H1 (cell line): ENCODE data around the gene RASGRP3. TPM values are rescaled to one million over a fixed set of nuclear protein-coding genes. Genes with fewer than 3 reads are reported as not detected.

ENCODE experiments used
- CTCF ChIA-PET: fragments of 300-600 bp; sonication (Branson Sonifier 250); formaldehyde crosslinking; loops from one replicate; lab custom pipeline; 2021; ENCODE audit not compliant: partially characterized antibody; lab: Charles Lee
- POLR2A ChIA-PET: fragments of 300-600 bp; sonication (Branson Sonifier 250); formaldehyde crosslinking; loops from one replicate; lab custom pipeline; 2021; ENCODE audit warnings: inconsistent platforms; ENCODE audit not compliant: partially characterized antibody; lab: Charles Lee
- DNase-seq, 2 experiments: peaks; one replicate each; pipeline versions ENCODE4 v3.0.0 to v3.0.0-alpha.2; 2010 to 2022; ENCODE audit warnings: low spot score in 2 of 2, low read depth in 1 of 2, mixed read lengths in 1 of 2
- FAIRE-seq: peaks from 2 replicates; lab custom pipeline; 2011; peaks lifted over from hg19 to GRCh38; lab: Jason Lieb, UNC
- H2AFZ ChIP-seq: 2 replicates; pipeline ENCODE4 v1.8.1; 2012; ENCODE audit warnings: low read length, inconsistent platforms
- H2AK5ac ChIP-seq: 2 replicates; pipeline ENCODE4 v1.6.1; 2013; ENCODE audit warnings: low read depth, low read length
- H2BK120ac ChIP-seq: replicated peaks from 2 replicates; pipeline ENCODE3; 2013; ENCODE audit warnings: low read depth, low read length, inconsistent platforms
- H2BK12ac ChIP-seq: 2 replicates; pipeline ENCODE4 v1.6.1; 2013; ENCODE audit warnings: low read depth, low read length
- H2BK15ac ChIP-seq: 2 replicates; pipeline ENCODE4 v1.6.1; 2013; ENCODE audit warnings: low read length
- H2BK20ac ChIP-seq: 2 replicates; pipeline ENCODE4 v1.6.1; 2013; ENCODE audit warnings: low read length
- H2BK5ac ChIP-seq: 2 replicates; pipeline ENCODE4 v1.6.1; 2013; ENCODE audit warnings: low read depth, low read length
- H3K14ac ChIP-seq: 2 replicates; pipeline ENCODE4 v1.6.1; 2013; ENCODE audit warnings: inconsistent platforms; ENCODE audit not compliant: insufficient read length
- H3K18ac ChIP-seq: 2 replicates; pipeline ENCODE4 v1.6.1; 2013; ENCODE audit warnings: low read length; ENCODE audit errors: extremely low read depth
- H3K23ac ChIP-seq: 2 replicates; pipeline ENCODE4 v1.6.1; 2013; ENCODE audit warnings: inconsistent platforms; ENCODE audit not compliant: insufficient read length
- H3K23me2 ChIP-seq: 2 replicates; pipeline ENCODE4 v1.6.1; 2013; ENCODE audit warnings: low read depth, low read length
- H3K27ac ChIP-seq: 2 replicates; pipeline ENCODE4 v1.6.1; 2011; ENCODE audit warnings: low read depth, low read length, inconsistent platforms
- H3K27me3 ChIP-seq, 4 experiments: replicated peaks in 1 of 4; 1 replicate in 1 of 4; 2 replicates in 3 of 4; pipeline versions ENCODE4 v1.6.1 to v1.8.1; 2011 to 2013; ENCODE audit warnings: low read length in 3 of 4, mild to moderate bottlenecking in 3 of 4, inconsistent platforms in 2 of 4, mixed read lengths in 2 of 4, moderate library complexity in 1 of 4; ENCODE audit not compliant: control insufficient read depth in 3 of 4, insufficient read depth in 3 of 4; ENCODE audit errors: extremely low read depth in 1 of 4
- H3K36me3 ChIP-seq, 4 experiments: 2 replicates each; pipeline versions ENCODE4 v1.6.1 to v1.8.1; 2011 to 2013; ENCODE audit warnings: mild to moderate bottlenecking in 4 of 4, low read length in 3 of 4, moderate library complexity in 2 of 4, control low read depth in 1 of 4, inconsistent platforms in 1 of 4; ENCODE audit not compliant: insufficient read depth in 4 of 4, control insufficient read depth in 2 of 4
- H3K4ac ChIP-seq: replicated peaks from 2 replicates; pipeline ENCODE3; 2013; ENCODE audit warnings: low read length, low read depth, mixed read lengths, inconsistent platforms; ENCODE audit not compliant: insufficient read length
- H3K4me1 ChIP-seq, 4 experiments: replicated peaks in 1 of 4; 1 replicate in 1 of 4; 2 replicates in 3 of 4; pipeline versions ENCODE4 v1.6.1 to v1.8.1; 2011 to 2013; ENCODE audit warnings: low read length in 3 of 4, inconsistent platforms in 2 of 4, mixed read lengths in 1 of 4; ENCODE audit not compliant: insufficient read depth in 4 of 4, control insufficient read depth in 3 of 4
- H3K4me2 ChIP-seq, 2 experiments: 2 replicates each; pipeline versions ENCODE4 v1.6.1 to v1.8.1; 2011 to 2013; ENCODE audit warnings: low read depth in 2 of 2, low read length in 2 of 2, control low read depth in 1 of 2, inconsistent platforms in 1 of 2, mild to moderate bottlenecking in 1 of 2; ENCODE audit not compliant: insufficient read depth in 1 of 2
- H3K4me3 ChIP-seq, 4 experiments: fragments of 200-600, 300-600 bp in 1 of 4; sonication (generic), shearing (Covaris generic), sonication (Bioruptor Twin) in 1 of 4; 2 replicates each; pipeline versions ENCODE4 v1.5.1 to v1.8.1; 2011 to 2016; ENCODE audit warnings: low read length in 4 of 4, low read depth in 3 of 4, control low read depth in 2 of 4, inconsistent platforms in 2 of 4, mild to moderate bottlenecking in 2 of 4, mixed read lengths in 1 of 4, moderate library complexity in 1 of 4; ENCODE audit not compliant: insufficient read depth in 2 of 4; ENCODE audit errors: extremely low read depth in 1 of 4
- H3K56ac ChIP-seq: replicated peaks from 2 replicates; pipeline ENCODE3; 2013; ENCODE audit warnings: low read depth, mild to moderate bottlenecking, mixed read lengths, low read length, inconsistent platforms; ENCODE audit not compliant: insufficient read length
- H3K79me1 ChIP-seq: 2 replicates; pipeline ENCODE4 v1.6.1; 2013; ENCODE audit warnings: low read depth, low read length, control low read depth
- H3K79me2 ChIP-seq, 2 experiments: 2 replicates each; pipeline versions ENCODE4 v1.6.1 to v1.8.1; 2012 to 2013; ENCODE audit warnings: low read length in 2 of 2, mild to moderate bottlenecking in 2 of 2, inconsistent platforms in 1 of 2; ENCODE audit not compliant: insufficient read depth in 2 of 2, control insufficient read depth in 1 of 2
- H3K9ac ChIP-seq, 4 experiments: replicated peaks in 1 of 4; 1 replicate in 1 of 4; 2 replicates in 3 of 4; pipeline versions ENCODE4 v1.6.1 to v1.8.1; 2011 to 2013; ENCODE audit warnings: low read depth in 3 of 4, low read length in 3 of 4, control low read depth in 2 of 4, mild to moderate bottlenecking in 2 of 4, moderate library complexity in 2 of 4, inconsistent platforms in 1 of 4; ENCODE audit errors: extremely low read depth in 1 of 4
- H3K9me3 ChIP-seq, 2 experiments: 2 replicates each; pipeline versions ENCODE4 v1.6.1 to v1.8.1; 2012 to 2013; ENCODE audit warnings: mild to moderate bottlenecking in 2 of 2, moderate library complexity in 2 of 2, control low read depth in 1 of 2, inconsistent platforms in 1 of 2, low read depth in 1 of 2, low read length in 1 of 2, mixed read lengths in 1 of 2; ENCODE audit not compliant: insufficient read depth in 2 of 2
- H4K20me1 ChIP-seq, 2 experiments: replicated peaks in 1 of 2; 2 replicates each; pipeline versions ENCODE3 to v1.8.1; 2011 to 2013; ENCODE audit warnings: inconsistent platforms in 2 of 2, low read length in 2 of 2, mild to moderate bottlenecking in 1 of 2; ENCODE audit not compliant: insufficient read depth in 2 of 2, control insufficient read depth in 1 of 2
- H4K5ac ChIP-seq: 2 replicates; pipeline ENCODE4 v1.6.1; 2013; ENCODE audit warnings: low read length, low read depth, mixed read lengths, inconsistent platforms; ENCODE audit not compliant: insufficient read length
- H4K8ac ChIP-seq: 2 replicates; pipeline ENCODE4 v1.8.0; 2013; ENCODE audit warnings: mild to moderate bottlenecking, moderate library complexity, low read length, inconsistent platforms; ENCODE audit not compliant: insufficient read depth; ENCODE audit errors: extremely low read depth
- H4K91ac ChIP-seq: replicated peaks from 2 replicates; pipeline ENCODE3; 2013; ENCODE audit warnings: low read length, mixed read lengths, inconsistent platforms; ENCODE audit not compliant: insufficient read length
- CBX8 ChIP-seq: fragments of 300-800, 300-1000 bp; sonication (generic); IDR thresholded peaks from 2 replicates; pipeline ENCODE4 v1.7.1; 2016; ENCODE audit warnings: low read depth, low read length, borderline replicate concordance
- CHD1 ChIP-seq: IDR thresholded peaks from 2 replicates; pipeline ENCODE4 v1.6.1; 2012; ENCODE audit warnings: low read depth, low read length, improper control_type of control experiment
- NANOG ChIP-seq: IDR thresholded peaks from 2 replicates; pipeline ENCODE4 v1.6.1; 2011; ENCODE audit warnings: low read length, low read depth, mild to moderate bottlenecking, inconsistent platforms; ENCODE audit not compliant: insufficient read depth, poor library complexity, severe bottlenecking
- RNF2 ChIP-seq: fragments of 200-900, 300-1000 bp; sonication (generic); IDR thresholded peaks from 2 replicates; pipeline ENCODE4 v1.7.1; 2016; ENCODE audit warnings: borderline replicate concordance, low read depth, mild to moderate bottlenecking, antibody characterized with exemption, low read length; ENCODE audit not compliant: poor library complexity, severe bottlenecking; ENCODE audit errors: missing control alignments
- SAP30 ChIP-seq: fragments of 300-600 bp; sonication (generic); IDR thresholded peaks from 2 replicates; pipeline ENCODE4 v1.7.1; 2012; ENCODE audit warnings: low read length, moderate library complexity, mild to moderate bottlenecking, inconsistent platforms; ENCODE audit not compliant: insufficient read depth, insufficient replicate concordance
- WGBS, 2 experiments: shearing (Covaris generic) in 1 of 2; methylation state at CpG; one replicate each; pipeline versions ENCODE4 v1.1.6 to v1.1.7; 2013 to 2015; ENCODE audit warnings: low lambda C conversion rate in 2 of 2, mixed read lengths in 2 of 2, inconsistent platforms in 1 of 2, low coverage in 1 of 2, missing lambda C conversion rate in 1 of 2; ENCODE audit not compliant: insufficient replicate concordance in 2 of 2, insufficient coverage in 1 of 2, insufficient read length in 1 of 2; ENCODE audit errors: extremely low coverage in 1 of 2, missing lambda C conversion rate in 1 of 2; 5-methylcytosine and 5-hydroxymethylcytosine counted together
- polyA plus RNA-seq, 7 experiments: library from polyadenylated mRNA; depleted of rRNA in 3 of 7; stranded (reverse) in 5 of 7; unstranded in 2 of 7; fragments of >200 nt in 5 of 7; fragments of 200-250 nt in 2 of 7; gene quantifications; 1 replicate in 5 of 7; 2 replicates in 1 of 7; 4 replicates in 1 of 7; pipeline versions ENCODE4 v1.2.1 to v1.2.3, GENCODE V29; 2011 to 2013; ENCODE audit warnings: missing spikeins in 2 of 7, mixed read lengths in 2 of 7
- total RNA-seq: library from RNA; stranded (reverse); fragmentation: NEBNext Ultra II Directional; extraction: Animal tissue kit (Norgen Biotek cat#: 25700); gene quantifications from 2 replicates; pipeline ENCODE4 v1.2.1, GENCODE V29; 2021
- TF ChIP-seq, protein P1 (sequence below): IDR thresholded peaks from 2 replicates; pipeline ENCODE4 v1.6.1; 2012; ENCODE audit warnings: low read length, inconsistent platforms
- TF ChIP-seq, protein P2 (sequence below), 3 experiments: IDR thresholded peaks; 1 replicate in 2 of 3; 2 replicates in 1 of 3; pipeline versions ENCODE4 v1.5.1 to v1.6.1; 2011; ENCODE audit warnings: low read length in 3 of 3, mild to moderate bottlenecking in 3 of 3, inconsistent platforms in 2 of 3, low read depth in 1 of 3, moderate library complexity in 1 of 3; ENCODE audit not compliant: insufficient read depth in 1 of 3; ENCODE audit errors: control extremely low read depth in 1 of 3

Gene RASGRP3
- total and polyA plus RNA-seq, 2 of the 8 experiments (the other 6 are each of a cell fraction or from before 2014, with no cell fraction given): 0.06 TPM; not detected in 1

DNA sequence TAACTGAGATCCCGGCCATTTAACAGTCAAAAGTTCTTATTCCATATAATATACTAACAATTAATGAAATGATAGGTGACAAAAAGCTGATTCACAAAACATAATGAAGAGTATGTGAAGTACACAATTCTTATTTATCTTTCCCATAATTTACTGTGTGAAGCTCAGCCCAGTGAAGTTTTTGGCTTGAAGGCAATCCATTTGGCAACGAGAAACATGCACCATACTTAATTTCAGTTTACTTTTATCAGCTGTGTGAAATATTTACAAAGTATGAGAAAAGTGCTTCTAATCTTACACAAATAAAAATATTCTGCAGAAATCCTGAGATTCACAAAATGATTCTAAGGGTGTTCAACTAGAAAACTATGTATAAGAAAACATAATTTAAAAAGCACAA lies 110.3 kb downstream of the RASGRP3 start:
- Histone ChIP-seq H4K91ac (no peak overlapping the region), H3K27me3 (no peaks in the 10 kb centered on the region), H3K79me2 (peaks cover 0 to 8% of the 10 kb centered on the region in 2 experiments; a peak in 1 of 4 replicates), H3K14ac (no peak overlapping the region), H3K27ac (no peak overlapping the region), H3K23ac (no peak overlapping the region), H3K4me3 (no peak overlapping the region), H3K36me3 (peaks cover 6 to 62% (median 26%) of the 10 kb centered on the region in 4 experiments; a peak in 7 of 8 replicates), H3K56ac (no peak overlapping the region), H3K9ac (no peak overlapping the region), H2BK5ac (no peak overlapping the region), H2BK20ac (no peak overlapping the region), H2AK5ac (no peak overlapping the region), H3K9me3 (no peaks in the 10 kb centered on the region), H4K20me1 (no peaks in the 10 kb centered on the region), H3K4ac (no peak overlapping the region), H2AFZ (no peak overlapping the region), H3K18ac (no peak overlapping the region), H4K8ac (no peak overlapping the region), H3K4me1 (peaks cover 0 to 9% (median 6%) of the 10 kb centered on the region in 4 experiments; a peak in 6 of 7 replicates), H3K23me2 (no peaks in the 10 kb centered on the region)
- WGBS, 2 experiments: 92% methylated on average over 2 of the region's 2 CpGs; no CpG with 5 or more reads in 1 of the 2 experiments
- no peak for DNase-seq
- POLR2A ChIA-PET: interaction anchor here (1.2 kb wide), 1 partner anchor 12 kb away, joined by 3 read pairs; the partner anchor contains the start of gene FAM98A
- CTCF ChIA-PET: interaction anchor here (1.2 kb wide), 1 partner anchor 111 kb away, joined by 4 read pairs; the partner anchor contains the start of gene RASGRP3
- TF ChIP-seq, protein P1, sequence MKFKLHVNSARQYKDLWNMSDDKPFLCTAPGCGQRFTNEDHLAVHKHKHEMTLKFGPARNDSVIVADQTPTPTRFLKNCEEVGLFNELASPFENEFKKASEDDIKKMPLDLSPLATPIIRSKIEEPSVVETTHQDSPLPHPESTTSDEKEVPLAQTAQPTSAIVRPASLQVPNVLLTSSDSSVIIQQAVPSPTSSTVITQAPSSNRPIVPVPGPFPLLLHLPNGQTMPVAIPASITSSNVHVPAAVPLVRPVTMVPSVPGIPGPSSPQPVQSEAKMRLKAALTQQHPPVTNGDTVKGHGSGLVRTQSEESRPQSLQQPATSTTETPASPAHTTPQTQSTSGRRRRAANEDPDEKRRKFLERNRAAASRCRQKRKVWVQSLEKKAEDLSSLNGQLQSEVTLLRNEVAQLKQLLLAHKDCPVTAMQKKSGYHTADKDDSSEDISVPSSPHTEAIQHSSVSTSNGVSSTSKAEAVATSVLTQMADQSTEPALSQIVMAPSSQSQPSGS: no peak
- TF ChIP-seq, protein P2, sequence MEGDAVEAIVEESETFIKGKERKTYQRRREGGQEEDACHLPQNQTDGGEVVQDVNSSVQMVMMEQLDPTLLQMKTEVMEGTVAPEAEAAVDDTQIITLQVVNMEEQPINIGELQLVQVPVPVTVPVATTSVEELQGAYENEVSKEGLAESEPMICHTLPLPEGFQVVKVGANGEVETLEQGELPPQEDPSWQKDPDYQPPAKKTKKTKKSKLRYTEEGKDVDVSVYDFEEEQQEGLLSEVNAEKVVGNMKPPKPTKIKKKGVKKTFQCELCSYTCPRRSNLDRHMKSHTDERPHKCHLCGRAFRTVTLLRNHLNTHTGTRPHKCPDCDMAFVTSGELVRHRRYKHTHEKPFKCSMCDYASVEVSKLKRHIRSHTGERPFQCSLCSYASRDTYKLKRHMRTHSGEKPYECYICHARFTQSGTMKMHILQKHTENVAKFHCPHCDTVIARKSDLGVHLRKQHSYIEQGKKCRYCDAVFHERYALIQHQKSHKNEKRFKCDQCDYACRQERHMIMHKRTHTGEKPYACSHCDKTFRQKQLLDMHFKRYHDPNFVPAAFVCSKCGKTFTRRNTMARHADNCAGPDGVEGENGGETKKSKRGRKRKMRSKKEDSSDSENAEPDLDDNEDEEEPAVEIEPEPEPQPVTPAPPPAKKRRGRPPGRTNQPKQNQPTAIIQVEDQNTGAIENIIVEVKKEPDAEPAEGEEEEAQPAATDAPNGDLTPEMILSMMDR (IDR thresholded peaks at IDR 0.05; ENCODE audit: control extremely low read depth in 1 of 3, insufficient read depth in 1 of 3, low read depth in 1 of 3, low read length in 3 of 3): no peak
- TF ChIP-seq NANOG: no peak
- TF ChIP-seq CHD1: no peak
- no peak for TF ChIP-seq CBX8
- TF ChIP-seq RNF2: no peak
- TF ChIP-seq SAP30: no peak
- TF ChIP-seq, all 59 proteins: peak for 0
- Histone ChIP-seq H4K5ac (no peak overlapping the region), H3K4me2 (no peak overlapping the region), H2BK120ac (no peak overlapping the region), H3K79me1 (no peaks in the 10 kb centered on the region; the same call in 1 of the 2 replicates), H2BK12ac (no peak overlapping the region), H2BK15ac (no peak overlapping the region)
- no peak for FAIRE-seq
